IMR-90 (cell line): ENCODE results near the gene ANKRD65.

ENCODE experiments used
- CEBPB ChIP-seq: IDR thresholded peaks from 2 replicates; pipeline ENCODE4 v1.6.1; 2012; ENCODE audit warnings: low read depth, low read length, improper control_type of control experiment
- CHD1 ChIP-seq: IDR thresholded peaks from 2 replicates; pipeline ENCODE4 v1.6.1; 2012; ENCODE audit warnings: low read depth, low read length, improper control_type of control experiment
- MAFK ChIP-seq: IDR thresholded peaks from 2 replicates; pipeline ENCODE4 v1.6.1; 2012; ENCODE audit warnings: low read depth, low read length, improper control_type of control experiment
- MAZ ChIP-seq: IDR thresholded peaks from 2 replicates; pipeline ENCODE4 v1.6.1; 2012; ENCODE audit warnings: low read depth, mild to moderate bottlenecking, low read length, improper control_type of control experiment, moderate library complexity, borderline replicate concordance
- MXI1 ChIP-seq: IDR thresholded peaks from 2 replicates; pipeline ENCODE4 v1.6.1; 2012; ENCODE audit warnings: low read depth, mild to moderate bottlenecking, low read length, moderate library complexity, borderline replicate concordance
- POLR2A ChIP-seq: IDR thresholded peaks from 2 replicates; pipeline ENCODE4 v1.6.1; 2012; ENCODE audit warnings: mild to moderate bottlenecking, low read depth, low read length
- RAD21 ChIP-seq: IDR thresholded peaks from 2 replicates; pipeline ENCODE4 v1.6.1; 2012; ENCODE audit warnings: low read length, improper control_type of control experiment
- RCOR1 ChIP-seq: IDR thresholded peaks from 2 replicates; pipeline ENCODE4 v1.6.1; 2012; ENCODE audit warnings: mild to moderate bottlenecking, low read length, improper control_type of control experiment; ENCODE audit not compliant: insufficient replicate concordance
- RFX5 ChIP-seq: IDR thresholded peaks from 2 replicates; pipeline ENCODE4 v1.8.0; 2012; ENCODE audit warnings: low read depth, mild to moderate bottlenecking, low read length, moderate library complexity
- SMC3 ChIP-seq: fragments of 150-350 bp; IDR thresholded peaks from 2 replicates; pipeline ENCODE4 v1.6.1; 2016; ENCODE audit warnings: low read depth, mild to moderate bottlenecking, antibody characterized with exemption, low read length, moderate library complexity
- TF ChIP-seq, protein P1 (sequence below): conservative IDR thresholded peaks from 2 replicates; pipeline ENCODE4 v1.5.1; 2012; ENCODE audit warnings: mild to moderate bottlenecking, low read depth, low read length, improper control_type of control experiment
- TF ChIP-seq, protein P2 (sequence below): fragments of 150-350 bp; IDR thresholded peaks from 2 replicates; pipeline ENCODE4 v1.6.1; 2017; ENCODE audit warnings: mild to moderate bottlenecking, antibody characterized with exemption, low read length, low read depth
- TF ChIP-seq, protein P3 (sequence below): fragments of 150-350 bp; IDR thresholded peaks from 2 replicates; pipeline ENCODE4 v1.6.1; 2016; ENCODE audit warnings: low read depth, mild to moderate bottlenecking, low read length, moderate library complexity, borderline replicate concordance

DNA sequence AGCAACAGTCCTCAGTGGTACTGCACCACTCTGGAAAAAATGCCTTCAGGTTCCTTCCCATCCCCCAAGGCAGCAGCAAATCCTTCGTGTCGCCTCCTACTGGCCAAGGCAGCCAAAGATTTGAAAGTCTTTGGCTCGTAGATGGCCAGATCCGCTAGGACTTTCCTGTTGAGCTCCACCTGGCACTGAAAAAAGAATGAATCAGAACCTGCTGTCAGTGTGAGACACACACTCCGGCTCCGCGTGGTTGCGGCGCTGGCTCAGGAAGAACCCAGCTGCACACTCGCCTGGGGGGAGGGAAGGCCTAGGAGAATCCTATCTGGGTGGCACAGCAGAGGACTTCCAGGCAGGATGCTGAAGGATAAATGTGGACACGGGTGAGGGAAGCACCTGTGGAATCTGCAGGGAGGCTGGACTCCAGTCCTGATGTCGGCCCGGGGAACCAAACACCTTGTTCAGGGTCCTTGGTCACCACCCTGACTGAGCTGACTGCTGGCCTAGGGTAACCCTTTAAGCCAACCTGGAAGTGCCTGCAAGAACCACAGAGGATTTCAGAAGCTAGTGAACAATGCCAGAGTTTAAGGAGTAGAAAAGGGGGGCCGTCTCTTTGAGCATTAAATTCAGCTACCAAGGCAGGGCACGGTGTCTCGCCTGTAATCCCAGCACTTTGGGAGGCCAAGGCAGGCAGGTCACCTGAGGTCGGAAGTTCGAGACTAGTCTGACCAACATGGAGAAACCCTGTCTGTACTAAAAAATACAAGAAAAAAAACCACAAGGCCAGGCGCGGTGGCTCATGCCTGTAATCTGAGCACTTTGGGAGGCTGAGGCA lies 18.8 kb downstream of the ANKRD65 start:
- TF ChIP-seq CEBPB (no peak), MXI1 (no peak), RCOR1 (no peak), RAD21 (peak; percentile 23), POLR2A (no peak), MAZ (no peak), MAFK (no peak), RFX5 (no peak), SMC3 (peak; percentile 43), CHD1 (no peak)
- TF ChIP-seq, protein P1, sequence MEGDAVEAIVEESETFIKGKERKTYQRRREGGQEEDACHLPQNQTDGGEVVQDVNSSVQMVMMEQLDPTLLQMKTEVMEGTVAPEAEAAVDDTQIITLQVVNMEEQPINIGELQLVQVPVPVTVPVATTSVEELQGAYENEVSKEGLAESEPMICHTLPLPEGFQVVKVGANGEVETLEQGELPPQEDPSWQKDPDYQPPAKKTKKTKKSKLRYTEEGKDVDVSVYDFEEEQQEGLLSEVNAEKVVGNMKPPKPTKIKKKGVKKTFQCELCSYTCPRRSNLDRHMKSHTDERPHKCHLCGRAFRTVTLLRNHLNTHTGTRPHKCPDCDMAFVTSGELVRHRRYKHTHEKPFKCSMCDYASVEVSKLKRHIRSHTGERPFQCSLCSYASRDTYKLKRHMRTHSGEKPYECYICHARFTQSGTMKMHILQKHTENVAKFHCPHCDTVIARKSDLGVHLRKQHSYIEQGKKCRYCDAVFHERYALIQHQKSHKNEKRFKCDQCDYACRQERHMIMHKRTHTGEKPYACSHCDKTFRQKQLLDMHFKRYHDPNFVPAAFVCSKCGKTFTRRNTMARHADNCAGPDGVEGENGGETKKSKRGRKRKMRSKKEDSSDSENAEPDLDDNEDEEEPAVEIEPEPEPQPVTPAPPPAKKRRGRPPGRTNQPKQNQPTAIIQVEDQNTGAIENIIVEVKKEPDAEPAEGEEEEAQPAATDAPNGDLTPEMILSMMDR, result peak; percentile 68
- TF ChIP-seq, protein P2, sequence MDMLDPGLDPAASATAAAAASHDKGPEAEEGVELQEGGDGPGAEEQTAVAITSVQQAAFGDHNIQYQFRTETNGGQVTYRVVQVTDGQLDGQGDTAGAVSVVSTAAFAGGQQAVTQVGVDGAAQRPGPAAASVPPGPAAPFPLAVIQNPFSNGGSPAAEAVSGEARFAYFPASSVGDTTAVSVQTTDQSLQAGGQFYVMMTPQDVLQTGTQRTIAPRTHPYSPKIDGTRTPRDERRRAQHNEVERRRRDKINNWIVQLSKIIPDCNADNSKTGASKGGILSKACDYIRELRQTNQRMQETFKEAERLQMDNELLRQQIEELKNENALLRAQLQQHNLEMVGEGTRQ, result no peak
- TF ChIP-seq, protein P3, sequence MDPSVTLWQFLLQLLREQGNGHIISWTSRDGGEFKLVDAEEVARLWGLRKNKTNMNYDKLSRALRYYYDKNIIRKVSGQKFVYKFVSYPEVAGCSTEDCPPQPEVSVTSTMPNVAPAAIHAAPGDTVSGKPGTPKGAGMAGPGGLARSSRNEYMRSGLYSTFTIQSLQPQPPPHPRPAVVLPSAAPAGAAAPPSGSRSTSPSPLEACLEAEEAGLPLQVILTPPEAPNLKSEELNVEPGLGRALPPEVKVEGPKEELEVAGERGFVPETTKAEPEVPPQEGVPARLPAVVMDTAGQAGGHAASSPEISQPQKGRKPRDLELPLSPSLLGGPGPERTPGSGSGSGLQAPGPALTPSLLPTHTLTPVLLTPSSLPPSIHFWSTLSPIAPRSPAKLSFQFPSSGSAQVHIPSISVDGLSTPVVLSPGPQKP, result no peak
